Right lobe of liver (tissue), 4 donors: ENCODE results near the gene TRAF3IP1.

Source experiments
- POLR2A ChIP-seq: fragments of 450-650 bp; IDR thresholded peaks from one replicate; pipeline ENCODE4 v1.6.1; 2017; ENCODE audit warnings: antibody characterized with exemption, mild to moderate bottlenecking
- TF ChIP-seq, protein P1 (sequence below), 4 donors: fragments of 200-600 bp in 3 of 4; fragments of 450-650 bp in 1 of 4; IDR thresholded peaks; one replicate each; pipeline versions ENCODE4 v1.5.1 to v1.8.0; 2016 to 2022; ENCODE audit warnings: antibody characterized with exemption in 4 of 4, mild to moderate bottlenecking in 2 of 4
- donor health status: DM: no; HTN: no; CAD: no.
- donor health status: DM: no; HTN: no; CAD: no.
- donor health status: DM: no; HTN: yes; CAD: no.

DNA sequence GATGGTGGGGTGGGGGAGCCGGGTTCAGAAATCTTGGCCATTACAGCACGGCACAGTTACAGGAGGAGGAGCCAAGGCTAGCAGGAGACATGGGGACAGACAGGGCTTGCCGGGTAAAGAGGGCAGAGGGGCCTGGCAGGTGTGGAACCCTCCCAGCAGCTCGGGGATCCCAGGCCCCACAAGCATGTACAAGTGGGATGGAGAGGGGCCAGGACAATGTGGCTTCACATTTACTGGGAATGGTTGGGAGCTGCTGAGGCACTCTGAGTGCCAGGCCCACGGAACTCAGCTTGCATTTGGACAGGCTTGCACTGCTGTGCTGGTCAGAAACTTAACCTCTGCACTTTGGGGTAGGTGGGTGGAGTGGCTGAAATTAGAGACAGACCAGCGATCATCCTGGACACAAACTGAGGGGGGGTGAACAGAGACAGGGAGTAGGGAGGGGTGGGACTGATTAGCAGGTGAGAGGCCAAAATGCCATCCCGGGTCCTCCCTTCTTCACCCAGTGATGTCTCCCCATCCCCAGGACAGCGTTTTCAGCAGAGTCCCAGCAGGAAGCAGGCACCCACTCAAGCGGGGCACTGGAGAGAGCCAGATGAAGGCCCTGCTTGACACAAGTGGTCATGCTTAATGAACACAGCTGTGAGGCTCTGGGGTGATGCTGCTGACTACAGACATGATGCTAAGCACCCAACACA, 41.5 kb upstream of the TRAF3IP1 start:
- TF ChIP-seq, protein P1, sequence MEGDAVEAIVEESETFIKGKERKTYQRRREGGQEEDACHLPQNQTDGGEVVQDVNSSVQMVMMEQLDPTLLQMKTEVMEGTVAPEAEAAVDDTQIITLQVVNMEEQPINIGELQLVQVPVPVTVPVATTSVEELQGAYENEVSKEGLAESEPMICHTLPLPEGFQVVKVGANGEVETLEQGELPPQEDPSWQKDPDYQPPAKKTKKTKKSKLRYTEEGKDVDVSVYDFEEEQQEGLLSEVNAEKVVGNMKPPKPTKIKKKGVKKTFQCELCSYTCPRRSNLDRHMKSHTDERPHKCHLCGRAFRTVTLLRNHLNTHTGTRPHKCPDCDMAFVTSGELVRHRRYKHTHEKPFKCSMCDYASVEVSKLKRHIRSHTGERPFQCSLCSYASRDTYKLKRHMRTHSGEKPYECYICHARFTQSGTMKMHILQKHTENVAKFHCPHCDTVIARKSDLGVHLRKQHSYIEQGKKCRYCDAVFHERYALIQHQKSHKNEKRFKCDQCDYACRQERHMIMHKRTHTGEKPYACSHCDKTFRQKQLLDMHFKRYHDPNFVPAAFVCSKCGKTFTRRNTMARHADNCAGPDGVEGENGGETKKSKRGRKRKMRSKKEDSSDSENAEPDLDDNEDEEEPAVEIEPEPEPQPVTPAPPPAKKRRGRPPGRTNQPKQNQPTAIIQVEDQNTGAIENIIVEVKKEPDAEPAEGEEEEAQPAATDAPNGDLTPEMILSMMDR (IDR thresholded peaks at IDR 0.05): no peak
- TF ChIP-seq POLR2A: no peak
